GM18508 (cell line): ENCODE data around the gene OPRD1.

Experiments
- ATAC-seq: cut with Tn5 transposase; IDR thresholded peaks from one replicate; pipeline ENCODE4 v1.9.1; 2021; ENCODE audit warnings: moderate number of reproducible peaks; ENCODE audit not compliant: insufficient read depth, unreplicated experiment

OPRD1 gene

GRCh38 chr1:28897789-28898188, 85.8 kb downstream of the OPRD1 start:
- no peak for ATAC-seq

- no peak for ATAC-seq
Observed at GRCh38 chr1:28898405-28898881, 86.5 kb downstream of the OPRD1 start.

DNA sequence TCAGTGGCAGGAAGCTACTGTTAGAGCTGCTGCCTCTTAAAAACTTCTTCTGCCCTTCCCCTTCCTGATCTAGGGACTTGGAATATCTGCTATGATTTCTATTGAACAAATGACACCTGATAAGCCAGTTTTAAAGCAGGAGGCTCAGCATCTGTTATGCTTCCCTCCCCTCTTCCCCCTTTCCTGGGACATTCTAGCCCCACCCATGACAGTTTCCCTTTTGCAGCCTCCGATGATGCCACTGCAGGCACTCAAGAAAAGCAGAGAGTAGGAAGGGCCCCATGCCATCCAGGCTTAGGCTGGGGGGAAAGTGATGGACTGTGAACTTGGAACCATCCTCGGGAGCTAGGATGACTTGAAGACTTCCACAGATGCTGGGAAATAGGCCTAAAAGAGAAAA, 87.3 kb downstream of the OPRD1 start:
- ATAC-seq = no peak

DNA sequence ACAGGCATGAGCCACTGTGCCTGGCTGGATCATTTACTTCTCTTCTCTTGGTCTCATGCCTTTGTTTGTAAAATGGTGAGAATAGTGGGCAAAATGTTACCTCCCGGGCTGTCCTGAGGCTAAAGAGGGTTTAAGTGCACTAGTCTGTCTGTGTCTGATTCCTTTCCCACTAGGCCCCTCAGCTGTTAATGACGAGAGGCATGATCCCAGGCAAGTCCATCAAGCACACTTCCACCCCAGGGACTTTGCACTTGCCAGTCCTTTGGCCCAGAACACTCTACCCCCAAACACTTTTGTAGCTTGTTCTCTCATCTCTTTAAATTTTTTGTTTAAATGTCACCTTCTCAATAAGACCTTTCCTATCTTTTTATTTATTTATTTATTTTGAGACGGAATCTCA, 88.6 kb downstream of the OPRD1 start:
- no peak for ATAC-seq

GRCh38 chr1:28902738-28903137, 90.8 kb downstream of the OPRD1 start:
- no peak for ATAC-seq

- no peak for ATAC-seq
Observed at GRCh38 chr1:28905921-28906666, 94.1 kb downstream of the OPRD1 start.

GRCh38 chr1:28909198-28909597, 97.2 kb downstream of the OPRD1 start:
- no peak for ATAC-seq

- ATAC-seq = no peak
Observed at GRCh38 chr1:28910379-28911115, 98.6 kb downstream of the OPRD1 start.

DNA sequence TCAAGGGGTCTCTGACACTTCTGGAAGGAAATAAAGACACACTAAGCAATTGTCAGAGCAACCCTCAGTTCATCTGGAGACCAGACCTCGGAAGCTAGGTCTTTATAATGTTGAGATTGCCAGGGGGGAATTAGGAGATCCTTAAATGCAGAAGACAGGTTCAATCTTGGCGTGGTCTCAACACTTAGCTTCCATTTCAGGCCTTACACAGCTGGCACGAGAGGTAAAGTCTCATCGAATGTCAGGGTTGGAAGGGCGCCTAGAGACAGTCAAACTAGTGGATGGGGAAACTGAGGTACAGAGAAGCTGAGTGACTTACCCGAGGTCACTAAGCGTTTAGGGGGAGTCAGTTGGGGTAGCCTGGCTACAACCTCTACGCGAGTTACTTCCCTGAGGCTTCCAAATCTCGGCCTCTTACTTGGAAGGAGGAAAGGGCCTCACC, 101.8 kb downstream of the OPRD1 start:
- ATAC-seq = no peak

DNA sequence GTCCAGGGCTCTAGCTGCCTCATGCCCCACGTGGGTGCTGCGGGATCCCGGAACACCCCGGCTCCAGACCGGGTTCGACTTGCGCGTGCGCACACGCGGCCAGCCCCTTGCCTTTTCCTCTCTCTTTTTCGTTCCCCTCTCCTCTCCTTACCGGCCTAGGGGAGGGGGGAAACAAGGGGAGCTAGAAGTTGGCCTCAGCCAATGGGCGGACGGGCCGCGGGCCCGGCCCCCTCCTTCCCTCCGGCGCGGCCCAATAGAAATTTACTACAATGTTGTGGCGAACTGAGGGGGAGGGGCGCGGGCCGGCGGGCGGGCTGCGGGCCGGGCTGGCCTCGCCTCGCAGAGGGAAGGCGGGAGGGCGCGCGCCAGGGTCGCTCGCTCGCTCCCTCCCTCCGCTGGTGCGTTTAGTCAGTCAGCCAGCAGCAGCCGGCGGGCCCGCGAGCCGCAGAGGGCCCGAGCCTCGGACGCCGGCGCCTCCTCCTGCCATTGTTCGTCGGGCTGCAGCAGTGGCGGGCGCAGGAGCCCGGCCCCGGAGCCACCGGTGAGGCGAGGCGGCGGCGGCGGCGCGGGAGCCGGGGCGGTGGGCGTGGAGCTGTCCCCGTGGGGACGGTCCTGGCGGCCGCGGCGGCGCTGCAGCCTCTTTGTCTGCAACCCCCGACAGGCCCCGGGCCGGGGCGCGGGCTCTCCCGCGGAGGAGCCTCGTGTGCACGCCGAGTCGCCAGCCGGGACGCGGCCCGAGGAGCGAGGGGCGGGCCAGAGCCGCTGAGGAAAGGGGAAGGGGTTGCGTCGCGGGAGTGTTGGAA, 102.5 kb downstream of the OPRD1 start, which contains the start of gene EPB41:
Gene EPB41, plus strand, starts transcription at position 342 of the 803 bp plus-strand sequence. CDS start 72,869 bp downstream, outside the sequence.
- peak; percentile 56 for ATAC-seq

DNA sequence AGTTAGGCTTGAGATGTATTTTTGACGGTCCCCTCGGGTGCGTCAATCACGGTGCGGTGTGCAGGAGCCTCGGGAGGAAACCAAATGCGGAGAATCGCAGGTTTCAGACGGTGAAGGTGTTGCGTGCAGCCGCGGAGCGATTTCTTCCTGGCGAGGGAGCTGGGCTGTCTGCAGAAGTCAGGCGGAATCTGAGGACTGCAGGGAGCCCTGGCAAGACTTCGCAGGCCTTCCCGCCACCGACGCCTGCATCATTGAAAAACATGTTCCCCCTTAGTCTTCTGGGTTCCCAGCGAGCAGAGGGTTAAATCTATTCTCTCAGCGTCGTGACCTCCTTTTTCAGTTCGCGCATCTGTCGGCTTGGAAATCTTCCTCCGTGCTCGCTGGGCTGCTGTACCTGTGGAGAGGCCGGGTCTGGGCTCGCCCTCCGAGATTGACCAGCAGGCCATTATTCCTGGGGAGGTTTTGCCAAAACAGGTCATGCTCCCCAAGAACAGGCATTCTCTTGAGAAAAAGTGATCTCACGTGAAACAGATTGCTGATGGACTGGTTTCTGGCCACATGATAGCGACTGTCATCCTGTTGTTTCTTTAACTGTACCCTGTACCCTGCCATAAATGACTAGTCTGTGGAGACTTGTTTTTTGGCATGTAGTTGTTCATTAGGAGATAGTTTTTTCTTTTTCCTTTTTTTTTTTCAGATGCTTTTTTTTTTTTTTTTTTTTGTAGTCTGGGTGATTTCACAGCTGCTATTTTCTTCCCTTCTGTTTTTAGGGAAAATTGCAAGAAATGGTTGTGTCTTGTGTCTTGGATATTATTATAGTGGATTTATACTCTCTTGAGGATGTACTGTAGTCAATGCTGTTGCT, 103.3 kb downstream of the OPRD1 start:
- ATAC-seq = no peak

DNA sequence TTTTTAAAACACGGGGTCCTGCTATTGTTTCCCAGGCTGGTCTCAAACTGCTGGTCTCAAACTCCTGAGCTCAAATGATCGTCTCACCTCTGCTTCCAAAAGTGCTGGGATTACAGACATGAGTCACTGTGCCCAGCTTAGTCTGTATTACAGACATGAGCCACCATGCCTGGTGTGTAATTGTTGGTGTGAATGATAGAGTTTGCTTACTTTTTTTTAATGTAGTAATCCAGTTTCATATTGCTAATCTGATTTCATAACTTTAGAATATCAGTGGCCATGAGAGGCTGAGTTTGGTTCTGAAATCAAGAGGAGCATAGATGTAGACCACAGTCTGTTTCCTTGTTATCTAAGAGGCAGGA, 105.8 kb downstream of the OPRD1 start:
- no peak for ATAC-seq
